Esophagus muscularis mucosa (tissue), 2 donors: ENCODE measurements around the gene A1BG.

ENCODE experiments used
- POLR2A ChIP-seq: fragments of 450-650 bp; IDR thresholded peaks from one replicate; pipeline ENCODE4 v1.6.1; 2017; ENCODE audit warnings: antibody characterized with exemption, moderate library complexity, mild to moderate bottlenecking, low read depth
- POLR2AphosphoS5 ChIP-seq, 2 donors: sonication (generic); formaldehyde crosslinking; IDR thresholded peaks; one replicate each; pipeline ENCODE4 v1.6.1; 2017; ENCODE audit warnings: antibody characterized with exemption in 2 of 2

GRCh38 chr19:58396691-58397532 is 43.6 kb upstream of the A1BG start:
- TF ChIP-seq POLR2AphosphoS5 (IDR thresholded peaks at IDR 0.05) = no peak
- TF ChIP-seq POLR2A = no peak
